Activated naive CD4-positive, alpha-beta T cell treated with anti-CD3 and anti-CD28 coated beads for 36 hours (primary cell): ENCODE data around the gene TMCO4. TPM values are rescaled to one million over a fixed set of nuclear protein-coding genes. Genes with fewer than 3 reads are reported as not detected.

Experiments used
- CTCF ChIA-PET: fragments of 350-600 bp; sonication (Branson Sonifier 250); formaldehyde crosslinking; loops from one replicate; lab custom pipeline; 2021; ENCODE audit warnings: antibody characterized with exemption; lab: Charles Lee
- DNase-seq: peaks from one replicate; pipeline ENCODE4 v3.0.0-alpha.2; 2020
- H3K27ac Mint-ChIP-seq: one replicate; pipeline ENCODE4 v1.8.0; 2021; ENCODE audit warnings: mild to moderate bottlenecking, mixed read lengths
- H3K27me3 Mint-ChIP-seq: one replicate; pipeline ENCODE4 v1.8.0; 2021; ENCODE audit warnings: low read depth, mixed read lengths
- H3K36me3 Mint-ChIP-seq: one replicate; pipeline ENCODE4 v1.8.0; 2021; ENCODE audit warnings: low read depth, mixed read lengths
- H3K4me1 Mint-ChIP-seq: one replicate; pipeline ENCODE4 v1.8.0; 2021; ENCODE audit warnings: low read depth, mixed read lengths
- H3K4me3 Mint-ChIP-seq: one replicate; pipeline ENCODE4 v1.8.0; 2021; ENCODE audit warnings: mild to moderate bottlenecking, moderate library complexity, mixed read lengths
- H3K9me3 Mint-ChIP-seq: one replicate; pipeline ENCODE4 v1.8.0; 2021; ENCODE audit warnings: mixed read lengths
- intact Hi-C: fragments of 100-400 bp; cut with micrococcal nuclease; formaldehyde crosslinking; loops from one replicate; pipeline ENCODE4 v1.15.1; 2023
- total RNA-seq, 2 experiments: library from RNA; stranded (reverse); gene quantifications; one replicate each; pipeline ENCODE4 v1.2.3, GENCODE V29; 2021

TMCO4 gene
- total RNA-seq, 2 experiments from 2014 or later = 11.9 to 15.4 TPM

DNA sequence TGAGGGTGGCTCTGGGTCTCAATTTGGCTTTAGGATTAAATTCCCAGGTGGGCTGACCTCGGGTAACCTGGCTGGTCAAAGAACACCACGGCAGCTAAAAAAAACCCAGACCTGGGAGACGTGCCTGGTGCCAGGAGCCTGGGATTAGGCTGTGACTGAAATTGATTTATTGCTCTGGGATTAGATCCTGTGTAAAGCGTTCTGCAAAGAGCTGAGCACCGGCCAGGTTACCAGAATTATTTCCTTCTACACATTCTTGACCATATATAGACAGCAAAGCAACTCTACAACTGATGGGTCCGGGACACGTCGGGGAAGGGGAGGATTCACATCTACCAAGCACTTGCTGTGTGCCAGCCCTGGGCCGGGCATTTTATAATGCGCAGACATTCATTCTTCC is 45.2 kb downstream of the TMCO4 start:
- Mint-ChIP-seq H3K9me3 (no peaks in the 10 kb centered on the region), H3K27me3 (no peaks in the 10 kb centered on the region), H3K4me3 (no peak overlapping the region), H3K4me1 (no peaks in the 10 kb centered on the region), H3K27ac (no peak overlapping the region), H3K36me3 (peaks cover 13% of the 10 kb centered on the region)
- intact Hi-C loops = no loop called here
- no peak for DNase-seq
- CTCF ChIA-PET = interaction anchor here (0.6 kb wide), 1 partner anchor 114 kb away, joined by 4 read pairs; no protein-coding TSS in a partner anchor

- no peaks in the 10 kb centered on the region for H3K9me3 Mint-ChIP-seq
- no peak overlapping the region for H3K27ac Mint-ChIP-seq
- CTCF ChIA-PET = interaction anchor here (0.8 kb wide), 1 partner anchor 9 kb away, joined by 4 read pairs; no protein-coding TSS in a partner anchor
- intact Hi-C loops = no loop called here
- DNase-seq = no peak
- no peak overlapping the region for H3K4me3 Mint-ChIP-seq
- no peaks in the 10 kb centered on the region for H3K4me1 Mint-ChIP-seq
- H3K36me3 Mint-ChIP-seq = peaks cover 10% of the 10 kb centered on the region
- H3K27me3 Mint-ChIP-seq = no peaks in the 10 kb centered on the region
Measured at GRCh38 chr1:19752083-19752696, 47.5 kb downstream of the TMCO4 start.

GRCh38 chr1:19750882-19751276 is 48.8 kb downstream of the TMCO4 start:
- no peaks in the 10 kb centered on the region for H3K27me3 Mint-ChIP-seq
- H3K4me3 Mint-ChIP-seq = no peak overlapping the region
- CTCF ChIA-PET = no interaction called here
- intact Hi-C loops = no loop called here
- no peak overlapping the region for H3K27ac Mint-ChIP-seq
- DNase-seq = no peak
- peaks cover 17% of the 10 kb centered on the region for H3K36me3 Mint-ChIP-seq
- H3K4me1 Mint-ChIP-seq = no peaks in the 10 kb centered on the region
- H3K9me3 Mint-ChIP-seq = no peaks in the 10 kb centered on the region

DNA sequence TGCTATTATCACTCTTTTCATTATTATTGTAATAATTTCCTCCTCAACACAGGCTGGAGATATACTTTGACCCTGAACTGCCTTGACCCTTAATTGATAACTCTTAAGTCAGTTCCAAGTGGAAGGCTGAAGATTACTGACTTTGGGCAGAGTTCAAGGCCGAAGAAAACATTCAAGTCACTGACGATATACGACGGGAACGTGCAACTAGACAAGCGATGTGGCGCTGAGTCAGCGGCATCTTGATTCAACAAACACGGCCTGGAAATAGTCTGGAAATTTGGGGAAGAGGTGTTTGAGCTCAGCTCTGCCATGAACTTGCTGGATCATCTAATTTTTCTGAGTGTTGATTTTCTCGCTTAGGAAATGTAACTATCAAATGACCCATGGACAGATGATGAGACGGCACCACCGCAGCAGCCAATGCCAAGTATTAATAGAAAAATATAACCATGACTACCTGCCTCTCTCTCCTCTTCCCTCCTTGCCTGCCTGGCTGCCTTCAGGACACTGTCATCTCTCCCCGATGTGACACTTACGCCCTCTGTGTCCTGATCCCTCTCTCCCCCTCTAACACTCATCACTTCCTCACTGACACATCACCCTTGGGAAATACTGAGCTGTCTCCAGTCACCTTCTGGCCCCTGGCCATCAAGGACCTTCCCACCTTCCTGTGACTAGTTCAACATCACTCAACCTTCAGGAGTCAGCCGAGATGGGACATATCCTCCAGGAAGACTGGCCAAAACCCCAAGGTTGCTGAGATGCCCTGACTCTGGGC is 49.4 kb downstream of the TMCO4 start:
- H3K4me1 Mint-ChIP-seq = no peaks in the 10 kb centered on the region
- CTCF ChIA-PET = interaction anchor here (1.5 kb wide), 1 partner anchor 11 kb away, joined by 4 read pairs; no protein-coding TSS in a partner anchor

GRCh38 chr1:19749685-19750084 is 50.0 kb downstream of the TMCO4 start:
- no peak overlapping the region for H3K27ac Mint-ChIP-seq
- no peaks in the 10 kb centered on the region for H3K4me1 Mint-ChIP-seq
- no peak for DNase-seq
- H3K27me3 Mint-ChIP-seq = no peaks in the 10 kb centered on the region
- no peak overlapping the region for H3K4me3 Mint-ChIP-seq
- no peaks in the 10 kb centered on the region for H3K9me3 Mint-ChIP-seq
- intact Hi-C loops = no loop called here
- peaks cover 21% of the 10 kb centered on the region for H3K36me3 Mint-ChIP-seq
- CTCF ChIA-PET = interaction anchor here (1.5 kb wide), 1 partner anchor 12 kb away, joined by 4 read pairs; no protein-coding TSS in a partner anchor

More for the DNA sequence above, 49.4 kb downstream of the TMCO4 start:
- DNase-seq = no peak
- no peaks in the 10 kb centered on the region for H3K9me3 Mint-ChIP-seq
- peaks cover 21% of the 10 kb centered on the region for H3K36me3 Mint-ChIP-seq
- H3K27me3 Mint-ChIP-seq = no peaks in the 10 kb centered on the region
- no peak overlapping the region for H3K27ac Mint-ChIP-seq
- intact Hi-C loops = no loop called here
- no peak overlapping the region for H3K4me3 Mint-ChIP-seq

DNA sequence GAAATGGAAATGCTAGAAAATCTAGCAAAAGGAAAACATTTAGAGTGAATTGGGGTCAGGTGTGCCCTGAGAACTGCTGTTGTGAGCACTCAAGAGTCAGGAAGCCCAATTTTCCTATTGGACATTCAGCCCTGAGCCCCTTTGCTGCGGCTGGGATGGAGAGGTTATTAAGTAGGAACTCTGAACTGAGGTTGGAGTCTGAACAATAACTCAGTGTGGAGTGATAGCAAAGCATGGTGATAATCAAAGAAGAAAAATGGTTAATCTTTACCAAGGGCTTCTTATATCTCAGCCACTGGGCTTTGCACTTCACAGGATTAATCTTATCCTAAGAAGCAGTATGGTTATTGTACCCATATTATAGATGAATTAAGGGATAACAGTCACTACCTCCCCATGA is 52.0 kb downstream of the TMCO4 start:
- DNase-seq = no peak
- CTCF ChIA-PET = no interaction called here
- peaks cover 21% of the 10 kb centered on the region for H3K36me3 Mint-ChIP-seq
- no peaks in the 10 kb centered on the region for H3K9me3 Mint-ChIP-seq
- H3K4me1 Mint-ChIP-seq = no peaks in the 10 kb centered on the region
- no peaks in the 10 kb centered on the region for H3K27me3 Mint-ChIP-seq
- intact Hi-C loops = no loop called here
- H3K27ac Mint-ChIP-seq = no peak overlapping the region
- no peak overlapping the region for H3K4me3 Mint-ChIP-seq

- CTCF ChIA-PET = no interaction called here
- no peak for DNase-seq
- Mint-ChIP-seq H3K27me3 (no peaks in the 10 kb centered on the region), H3K9me3 (peaks cover 2% of the 10 kb centered on the region), H3K36me3 (peaks cover 23% of the 10 kb centered on the region), H3K27ac (no peak overlapping the region), H3K4me1 (no peaks in the 10 kb centered on the region), H3K4me3 (no peak overlapping the region)
- intact Hi-C loops = no loop called here
Measured at GRCh38 chr1:19744886-19745285, 54.8 kb downstream of the TMCO4 start.

GRCh38 chr1:19744335-19744743 is 55.4 kb downstream of the TMCO4 start:
- Mint-ChIP-seq H3K36me3 (peaks cover 26% of the 10 kb centered on the region), H3K27me3 (no peaks in the 10 kb centered on the region)
- DNase-seq = no peak

DNA sequence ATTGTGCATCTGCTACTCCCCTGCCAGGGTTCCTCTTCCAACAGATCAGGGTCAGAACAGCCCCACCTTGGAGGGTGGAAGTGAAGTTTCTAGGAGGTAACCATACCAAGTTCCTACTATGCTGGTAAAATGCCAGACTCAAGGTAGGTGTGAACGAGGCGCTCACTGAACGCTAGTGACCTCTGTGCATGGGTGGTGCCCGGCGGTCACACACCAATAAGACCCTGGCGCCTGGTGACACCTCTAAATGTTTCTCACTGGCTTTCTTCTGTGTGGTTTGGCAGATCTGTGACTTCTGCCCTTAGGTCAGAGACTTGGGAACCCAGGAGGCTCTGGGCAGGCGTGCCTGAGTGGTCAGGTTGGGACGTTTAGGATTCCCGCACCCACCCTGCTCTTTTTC is 55.9 kb downstream of the TMCO4 start:
- peaks cover 31% of the 10 kb centered on the region for H3K36me3 Mint-ChIP-seq
- CTCF ChIA-PET = interaction anchor here (1.2 kb wide), 1 partner anchor 41 kb away, joined by 3 read pairs; no protein-coding TSS in a partner anchor
- no peak for DNase-seq
- H3K27ac Mint-ChIP-seq = no peak overlapping the region
- peaks cover 2% of the 10 kb centered on the region for H3K9me3 Mint-ChIP-seq
- H3K27me3 Mint-ChIP-seq = no peaks in the 10 kb centered on the region
- no peak overlapping the region for H3K4me3 Mint-ChIP-seq
- H3K4me1 Mint-ChIP-seq = no peaks in the 10 kb centered on the region
- intact Hi-C loops = no loop called here

More at GRCh38 chr1:19744335-19744743, 55.4 kb downstream of the TMCO4 start:
- CTCF ChIA-PET = interaction anchor here (1.2 kb wide), 1 partner anchor 41 kb away, joined by 3 read pairs; no protein-coding TSS in a partner anchor
- Mint-ChIP-seq H3K4me1 (no peaks in the 10 kb centered on the region), H3K9me3 (peaks cover 2% of the 10 kb centered on the region), H3K27ac (no peak overlapping the region), H3K4me3 (no peak overlapping the region)
- intact Hi-C loops = no loop called here

DNA sequence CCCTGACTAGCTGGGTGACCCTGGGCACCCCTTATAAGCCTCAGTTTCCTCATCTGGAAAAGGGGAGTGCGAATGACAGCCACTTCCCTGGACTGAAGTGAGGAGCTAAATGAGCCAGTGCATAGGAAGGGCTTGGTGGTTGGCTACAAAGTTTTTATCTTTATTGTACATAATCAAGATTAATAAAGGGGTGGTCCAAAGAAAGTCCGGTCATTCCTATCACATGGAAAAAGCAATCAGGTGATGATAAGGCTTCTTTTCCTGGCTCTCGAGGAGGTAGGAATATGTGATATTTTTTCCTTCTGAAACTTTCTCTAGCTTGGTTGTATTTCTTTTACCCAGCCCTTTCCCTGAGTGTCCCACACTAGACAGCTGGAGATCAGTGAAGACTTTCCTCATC is 56.5 kb downstream of the TMCO4 start:
- H3K27me3 Mint-ChIP-seq = no peaks in the 10 kb centered on the region
- no peaks in the 10 kb centered on the region for H3K4me1 Mint-ChIP-seq
- peaks cover 2% of the 10 kb centered on the region for H3K9me3 Mint-ChIP-seq
- H3K36me3 Mint-ChIP-seq = peaks cover 33% of the 10 kb centered on the region
- H3K27ac Mint-ChIP-seq = no peak overlapping the region
- no peak for DNase-seq
- no peak overlapping the region for H3K4me3 Mint-ChIP-seq
- intact Hi-C loops = no loop called here
- CTCF ChIA-PET = interaction anchor here (1.2 kb wide), 1 partner anchor 40 kb away, joined by 3 read pairs; no protein-coding TSS in a partner anchor

GRCh38 chr1:19739628-19740027 is 60.1 kb downstream of the TMCO4 start:
- no peak overlapping the region for H3K4me3 Mint-ChIP-seq
- CTCF ChIA-PET = no interaction called here
- H3K36me3 Mint-ChIP-seq = peaks cover 29% of the 10 kb centered on the region
- H3K27me3 Mint-ChIP-seq = no peaks in the 10 kb centered on the region
- DNase-seq = no peak
- no peak overlapping the region for H3K27ac Mint-ChIP-seq
- intact Hi-C loops = no loop called here
- H3K4me1 Mint-ChIP-seq = no peaks in the 10 kb centered on the region
- H3K9me3 Mint-ChIP-seq = peaks cover 2% of the 10 kb centered on the region

- Mint-ChIP-seq H3K4me1 (no peaks in the 10 kb centered on the region), H3K27ac (no peak overlapping the region), H3K9me3 (peaks cover 2% of the 10 kb centered on the region), H3K27me3 (no peaks in the 10 kb centered on the region), H3K4me3 (no peak overlapping the region), H3K36me3 (peaks cover 26% of the 10 kb centered on the region)
- no peak for DNase-seq
- CTCF ChIA-PET = interaction anchor here (0.9 to 1.1 kb wide), 2 partner anchors 23 to 34 kb away, joined by 3 read pairs; no protein-coding TSS in a partner anchor
- intact Hi-C loops = no loop called here
Measured at GRCh38 chr1:19738669-19739068, 61.0 kb downstream of the TMCO4 start.
